GM12878 (cell line): ENCODE data around the gene BBX. TPM values are rescaled to one million over a fixed set of nuclear protein-coding genes. Genes with fewer than 3 reads are reported as not detected.
A peak's percentile ranks its signal among the peaks of the same experiment; 100 is the strongest.

ENCODE experiments used
- ATAC-seq: fragments of 200-7000 bp; cut with Tn5 transposase; 3 replicates; pipeline ENCODE4 v1.9.1; 2020; ENCODE audit warnings: mild to moderate bottlenecking, moderate library complexity
- BruUV-seq: library from RNA; stranded (reverse); fragments of 400-500 nt; replicated peaks from 2 replicates; lab custom pipeline; 2021; lab: Mats Ljungman, UMichigan
- CTCF ChIA-PET: fragments of 300-600 bp; sonication (Branson Sonifier 250); formaldehyde crosslinking; extraction: SDS; loops from one replicate; lab custom pipeline; 2021; ENCODE audit warnings: inconsistent platforms; lab: Yijun Ruan, JAX
- POLR2A ChIA-PET: fragments of 350-600 bp; formaldehyde crosslinking; extraction: SDS; loops from one replicate; lab custom pipeline; 2021; ENCODE audit warnings: inconsistent platforms; lab: Charles Lee
- RAD21 ChIA-PET: fragments of 300-600 bp; sonication (Branson Sonifier 250); formaldehyde crosslinking; loops from one replicate; lab custom pipeline; 2023; ENCODE audit warnings: antibody characterized with exemption; ENCODE audit not compliant: unreplicated experiment; lab: Charles Lee
- SMC1A ChIA-PET: fragments of 300-600 bp; sonication (Branson Sonifier 250); formaldehyde crosslinking; loops from one replicate; lab custom pipeline; 2023; ENCODE audit not compliant: unreplicated experiment, uncharacterized antibody; lab: Charles Lee
- DNase-seq: peaks from one replicate; pipeline ENCODE4 v3.0.0-alpha.2; 2011; ENCODE audit warnings: low read depth, low spot score
- FAIRE-seq: peaks from 3 replicates; lab custom pipeline; 2011; peaks lifted over from hg19 to GRCh38; lab: Jason Lieb, UNC
- H2AFZ ChIP-seq: 2 replicates; pipeline ENCODE4 v1.6.0; 2011; ENCODE audit warnings: low read depth, low read length, control low read depth; ENCODE audit not compliant: control insufficient read depth
- H3K27ac ChIP-seq: 2 replicates; pipeline ENCODE4 v1.5.1; 2011; ENCODE audit warnings: control low read depth; ENCODE audit not compliant: control insufficient read depth, insufficient read depth
- H3K27me3 ChIP-seq, 2 experiments: replicated peaks in 1 of 2; 2 replicates each; pipeline versions ENCODE4 v1.6.0 to v1.6.1; 2011; ENCODE audit warnings: low read length in 1 of 2; ENCODE audit not compliant: control insufficient read depth in 2 of 2, insufficient read depth in 2 of 2
- H3K36me3 ChIP-seq, 2 experiments: 2 replicates each; pipeline ENCODE4 v1.5.1; 2011; ENCODE audit warnings: low read length in 1 of 2; ENCODE audit not compliant: control insufficient read depth in 2 of 2, insufficient read depth in 2 of 2
- H3K4me1 ChIP-seq: 2 replicates; pipeline ENCODE4 v1.6.1; 2011; ENCODE audit warnings: mild to moderate bottlenecking, low read length, moderate library complexity, mixed read lengths; ENCODE audit not compliant: control insufficient read depth, insufficient read depth
- H3K4me2 ChIP-seq: 2 replicates; pipeline ENCODE4 v1.6.0; 2011; ENCODE audit warnings: control low read depth; ENCODE audit not compliant: control insufficient read depth, insufficient read depth
- H3K4me3 ChIP-seq: fragments of 200-600 bp; sonication (generic); 2 replicates; pipeline ENCODE4 v1.5.1; 2016
- H3K79me2 ChIP-seq: 2 replicates; pipeline ENCODE4 v1.6.0; 2011; ENCODE audit warnings: low read length; ENCODE audit not compliant: control insufficient read depth, insufficient read depth
- H3K9ac ChIP-seq: 2 replicates; pipeline ENCODE4 v1.8.0; 2011; ENCODE audit warnings: low read length, control low read depth, mixed read lengths; ENCODE audit not compliant: control insufficient read depth, insufficient read depth
- H3K9me3 ChIP-seq: replicated peaks from 3 replicates; pipeline ENCODE4 v1.5.1; 2011; ENCODE audit warnings: mild to moderate bottlenecking, low read length; ENCODE audit not compliant: control insufficient read depth, insufficient read depth
- H4K20me1 ChIP-seq: 2 replicates; pipeline ENCODE4 v1.6.0; 2011; ENCODE audit not compliant: control insufficient read depth, insufficient read depth
- CBFB ChIP-seq: IDR thresholded peaks from 2 replicates; pipeline ENCODE4 v1.6.1; 2016; ENCODE audit warnings: antibody characterized with exemption, low read depth
- EP300 ChIP-seq, 2 experiments: fragments of 150-350 bp in 1 of 2; IDR thresholded peaks; 2 replicates each; pipeline ENCODE4 v1.6.1; 2011 to 2012; ENCODE audit warnings: low read depth in 2 of 2, low read length in 2 of 2, borderline replicate concordance in 1 of 2, improper control_type of control experiment in 1 of 2, inconsistent platforms in 1 of 2; ENCODE audit not compliant: control insufficient read depth in 1 of 2
- HDGF ChIP-seq: fragments of 450-650 bp; IDR thresholded peaks from 2 replicates; pipeline ENCODE4 v1.6.1; 2016; ENCODE audit warnings: antibody characterized with exemption
- MEF2A ChIP-seq: IDR thresholded peaks from 2 replicates; pipeline ENCODE4 v1.6.1; 2011; ENCODE audit warnings: low read depth, mild to moderate bottlenecking, low read length, moderate library complexity; ENCODE audit not compliant: insufficient read depth
- NFIC ChIP-seq: IDR thresholded peaks from 2 replicates; pipeline ENCODE4 v1.6.1; 2012; ENCODE audit warnings: low read depth, mild to moderate bottlenecking, inconsistent platforms, low read length, moderate library complexity
- NFYA ChIP-seq: IDR thresholded peaks from 2 replicates; pipeline ENCODE4 v1.6.1; 2011; ENCODE audit warnings: low read depth, mild to moderate bottlenecking, low read length, improper control_type of control experiment, borderline replicate concordance
- PAX5 ChIP-seq: IDR thresholded peaks from 2 replicates; pipeline ENCODE4 v1.6.1; 2011; ENCODE audit warnings: low read depth, low read length, borderline replicate concordance
- RAD21 ChIP-seq: IDR thresholded peaks from 2 replicates; pipeline ENCODE4 v1.6.1; 2011; ENCODE audit warnings: mild to moderate bottlenecking, low read depth, low read length, moderate library complexity; ENCODE audit not compliant: insufficient read depth
- RB1 ChIP-seq: fragments of 450-650 bp; formaldehyde crosslinking; IDR thresholded peaks from 2 replicates; pipeline ENCODE4 v1.6.1; 2017; ENCODE audit warnings: mild to moderate bottlenecking, borderline replicate concordance
- RCOR1 ChIP-seq: conservative IDR thresholded peaks from 2 replicates; pipeline ENCODE4 v1.6.1; 2012; ENCODE audit warnings: low read depth, low read length, improper control_type of control experiment
- RUNX3 ChIP-seq: IDR thresholded peaks from 2 replicates; pipeline ENCODE4 v1.6.1; 2012; ENCODE audit warnings: low read length, inconsistent platforms
- SIX5 ChIP-seq: IDR thresholded peaks from 2 replicates; pipeline ENCODE4 v1.6.1; 2011; ENCODE audit warnings: mild to moderate bottlenecking, low read depth, low read length, moderate library complexity; ENCODE audit not compliant: severe bottlenecking
- SMARCA5 ChIP-seq: fragments of 450-650 bp; IDR thresholded peaks from 2 replicates; pipeline ENCODE4 v1.6.1; 2017; ENCODE audit warnings: mild to moderate bottlenecking
- STAT3 ChIP-seq: IDR thresholded peaks from 2 replicates; pipeline ENCODE4 v1.6.1; 2011; ENCODE audit warnings: low read depth, low read length, improper control_type of control experiment
- TCF12 ChIP-seq: IDR thresholded peaks from 2 replicates; pipeline ENCODE4 v1.6.1; 2011; ENCODE audit warnings: low read depth, mild to moderate bottlenecking, low read length
- WGBS: methylation state at CpG from one replicate; pipeline ENCODE4 v1.1.6; 2016; ENCODE audit warnings: low lambda C conversion rate; ENCODE audit not compliant: insufficient replicate concordance, insufficient coverage; ENCODE audit errors: missing lambda C conversion rate; 5-methylcytosine and 5-hydroxymethylcytosine counted together
- in situ Hi-C: fragments of 300-500 bp; cut with MboI; formaldehyde crosslinking; loops from 9 replicates; pipeline ENCODE4 v1.14.3; 2018; ENCODE audit warnings: mixed read lengths
- intact Hi-C: fragments of 100-400 bp; cut with micrococcal nuclease; formaldehyde crosslinking; loops from one replicate; pipeline ENCODE4 v1.14.2; 2022; ENCODE audit not compliant: unreplicated experiment
- polyA plus RNA-seq, 11 experiments: library from polyadenylated mRNA; depleted of rRNA in 4 of 11; unstranded in 6 of 11; stranded (reverse) in 5 of 11; fragments of >200 nt; fragmentation: Nextera tagmentation in 4 of 11; fragmentation: Illumina TruSeq in 1 of 11; extraction: Ambion mirVana in 4 of 11; extraction: Trizol in 1 of 11; gene quantifications; 1 replicate in 1 of 11; 2 replicates in 10 of 11; pipeline versions ENCODE4 v1.2.1 to v1.2.3, GENCODE V29; 2011 to 2016; ENCODE audit warnings: inconsistent platforms in 2 of 11, missing spikeins in 2 of 11, low read depth in 1 of 11
- total RNA-seq, 4 experiments: library from RNA; depleted of rRNA in 3 of 4; stranded (reverse); fragments of >200 nt in 3 of 4; fragmentation: Illumina TruSeq in 1 of 4; extraction: Trizol in 1 of 4; gene quantifications; 2 replicates each; pipeline versions ENCODE4 v1.2.1 to v1.2.3, GENCODE V29; 2013 to 2021
- TF ChIP-seq, protein P1 (sequence below): fragments of 150-350 bp; IDR thresholded peaks from 2 replicates; pipeline ENCODE4 v1.6.1; 2014; ENCODE audit warnings: mild to moderate bottlenecking, low read depth, low read length
- TF ChIP-seq, protein P2 (sequence below): fragments of 450-650 bp; IDR thresholded peaks from 2 replicates; pipeline ENCODE4 v1.6.1; 2016; ENCODE audit warnings: mild to moderate bottlenecking
- TF ChIP-seq, protein P3 (sequence below): IDR thresholded peaks from 2 replicates; pipeline ENCODE4 v1.6.1; 2012; ENCODE audit warnings: low read depth, low read length, improper control_type of control experiment

The BBX gene
- total and polyA plus RNA-seq, 10 of the 15 experiments (the other 5 are each of a cell fraction or from before 2014, with no cell fraction given) = 13.3 to 38.5 (median 32.0) TPM

GRCh38 chr3:107641572-107642307 lies 119.0 kb downstream of the BBX start (continued):
- TF ChIP-seq, protein P1, sequence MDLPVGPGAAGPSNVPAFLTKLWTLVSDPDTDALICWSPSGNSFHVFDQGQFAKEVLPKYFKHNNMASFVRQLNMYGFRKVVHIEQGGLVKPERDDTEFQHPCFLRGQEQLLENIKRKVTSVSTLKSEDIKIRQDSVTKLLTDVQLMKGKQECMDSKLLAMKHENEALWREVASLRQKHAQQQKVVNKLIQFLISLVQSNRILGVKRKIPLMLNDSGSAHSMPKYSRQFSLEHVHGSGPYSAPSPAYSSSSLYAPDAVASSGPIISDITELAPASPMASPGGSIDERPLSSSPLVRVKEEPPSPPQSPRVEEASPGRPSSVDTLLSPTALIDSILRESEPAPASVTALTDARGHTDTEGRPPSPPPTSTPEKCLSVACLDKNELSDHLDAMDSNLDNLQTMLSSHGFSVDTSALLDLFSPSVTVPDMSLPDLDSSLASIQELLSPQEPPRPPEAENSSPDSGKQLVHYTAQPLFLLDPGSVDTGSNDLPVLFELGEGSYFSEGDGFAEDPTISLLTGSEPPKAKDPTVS = no peak
- TF ChIP-seq RB1 = no peak
- TF ChIP-seq, protein P2, sequence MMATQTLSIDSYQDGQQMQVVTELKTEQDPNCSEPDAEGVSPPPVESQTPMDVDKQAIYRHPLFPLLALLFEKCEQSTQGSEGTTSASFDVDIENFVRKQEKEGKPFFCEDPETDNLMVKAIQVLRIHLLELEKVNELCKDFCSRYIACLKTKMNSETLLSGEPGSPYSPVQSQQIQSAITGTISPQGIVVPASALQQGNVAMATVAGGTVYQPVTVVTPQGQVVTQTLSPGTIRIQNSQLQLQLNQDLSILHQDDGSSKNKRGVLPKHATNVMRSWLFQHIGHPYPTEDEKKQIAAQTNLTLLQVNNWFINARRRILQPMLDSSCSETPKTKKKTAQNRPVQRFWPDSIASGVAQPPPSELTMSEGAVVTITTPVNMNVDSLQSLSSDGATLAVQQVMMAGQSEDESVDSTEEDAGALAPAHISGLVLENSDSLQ = peak; percentile 50; the same call in 1 of the 2 replicates

- peak; percentile 80 for FAIRE-seq
- Histone ChIP-seq H3K4me3 (no peak overlapping the region), H3K4me2 (no peak overlapping the region), H3K27ac (no peak overlapping the region), H3K9ac (no peak overlapping the region), H3K4me1 (peaks cover 14% of the 10 kb centered on the region), H3K27me3 (no peaks in the 10 kb centered on the region), H2AFZ (no peak overlapping the region), H3K9me3 (no peaks in the 10 kb centered on the region), H4K20me1 (no peaks in the 10 kb centered on the region), H3K36me3 (no peaks in the 10 kb centered on the region; a peak in 1 of 4 replicates), H3K79me2 (no peaks in the 10 kb centered on the region; the same call in 1 of the 2 replicates)
- BruUV-seq = no TSS peak
- CTCF ChIA-PET = interaction anchor here (0.6 to 5.4 kb wide), 31 partner anchors 9 to 405 kb away, joined by 3 to 62 read pairs (median 6); no protein-coding TSS in a partner anchor
- SMC1A ChIA-PET = interaction anchor here (0.9 to 6.8 kb wide), 20 partner anchors 9 to 203 kb away, joined by 3 to 70 read pairs (median 6); no protein-coding TSS in a partner anchor
- WGBS = 60% methylated on average over 6 of the region's 6 CpGs
- RAD21 ChIA-PET = interaction anchor here (0.7 to 4.3 kb wide), 15 partner anchors 10 to 483 kb away, joined by 3 to 40 read pairs (median 3); no protein-coding TSS in a partner anchor
- intact Hi-C loops (no loop called here), in situ Hi-C loops (no loop called here)
- POLR2A ChIA-PET = interaction anchor here (0.6 to 0.9 kb wide), 4 partner anchors 18 to 212 kb away, joined by 3 to 4 read pairs (median 3); no protein-coding TSS in a partner anchor
- peak; percentile 87 for ATAC-seq
- DNase-seq = no peak
- TF ChIP-seq EP300 (IDR thresholded peaks at IDR 0.05; ENCODE audit: borderline replicate concordance in 1 of 2, control insufficient read depth in 1 of 2, low read depth in 2 of 2, low read length in 2 of 2) (no peak), RB1 (no peak), RCOR1 (no peak), RAD21 (peak; percentile 58), RUNX3 (no peak; the same call in 1 of the 2 replicates), SMARCA5 (no peak), NFIC (no peak), TCF12 (no peak), MEF2A (no peak), CBFB (no peak), SIX5 (no peak), PAX5 (no peak), HDGF (peak; percentile 83; the same call in 1 of the 2 replicates), NFYA (no peak), STAT3 (no peak)
- TF ChIP-seq, protein P3, sequence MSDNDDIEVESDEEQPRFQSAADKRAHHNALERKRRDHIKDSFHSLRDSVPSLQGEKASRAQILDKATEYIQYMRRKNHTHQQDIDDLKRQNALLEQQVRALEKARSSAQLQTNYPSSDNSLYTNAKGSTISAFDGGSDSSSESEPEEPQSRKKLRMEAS = no peak
Measured at GRCh38 chr3:107643038-107643883, 120.5 kb downstream of the BBX start.
